Islet precursor cell (in vitro differentiated cells): ENCODE data around the gene EPSTI1.
"Not testable (repeated sequence)": the region's sequence is repeated elsewhere in the genome, so short reads cannot be mapped to it uniquely, and the experiment has no call there.

Source experiments
- DNase-seq: peaks from one replicate; pipeline ENCODE4 v3.0.0-alpha.2; 2018

The EPSTI1 gene

GRCh38 chr13:43005460-43006236 lies 13.6 kb upstream of the EPSTI1 start:
- DNase-seq = no peak

GRCh38 chr13:43003729-43004128 lies 11.7 kb upstream of the EPSTI1 start:
- no peak for DNase-seq

GRCh38 chr13:43003010-43003409 lies 11.0 kb upstream of the EPSTI1 start:
- no peak for DNase-seq

GRCh38 chr13:43002021-43002420 lies 10.0 kb upstream of the EPSTI1 start:
- DNase-seq = no peak

- DNase-seq = no peak
These were observed 8.6 kb upstream of the EPSTI1 start for GRCh38 chr13:43000676-43001075.

GRCh38 chr13:42999491-42999890 lies 7.5 kb upstream of the EPSTI1 start:
- peak; percentile 64 for DNase-seq

- DNase-seq = no peak
These were observed 5.3 kb upstream of the EPSTI1 start for GRCh38 chr13:42997381-42997780.

GRCh38 chr13:42996584-42996983 lies 4.5 kb upstream of the EPSTI1 start:
- DNase-seq = no peak

GRCh38 chr13:42994878-42995277 lies 2.8 kb upstream of the EPSTI1 start:
- no peak for DNase-seq

GRCh38 chr13:42992764-42993122 lies 702 bp upstream of the EPSTI1 start:
- no peak for DNase-seq

- DNase-seq = not testable (repeated sequence)
These were observed 676 bp downstream of the EPSTI1 start for GRCh38 chr13:42991233-42991897.

- DNase-seq = no peak
These were observed 1.5 kb downstream of the EPSTI1 start for GRCh38 chr13:42990291-42991232.

GRCh38 chr13:42986176-42986574 lies 5.9 kb downstream of the EPSTI1 start:
- no peak for DNase-seq

- no peak for DNase-seq
These were observed 6.5 kb downstream of the EPSTI1 start for GRCh38 chr13:42985312-42986175.

GRCh38 chr13:42984691-42985090 lies 7.3 kb downstream of the EPSTI1 start:
- no peak for DNase-seq

GRCh38 chr13:42984026-42984425 lies 8.0 kb downstream of the EPSTI1 start:
- no peak for DNase-seq

GRCh38 chr13:42981853-42982252 lies 10.2 kb downstream of the EPSTI1 start:
- peak; percentile 90 for DNase-seq

- no peak for DNase-seq
These were observed 10.7 kb downstream of the EPSTI1 start for GRCh38 chr13:42981317-42981716.

- DNase-seq = no peak
These were observed 14.8 kb downstream of the EPSTI1 start for GRCh38 chr13:42977219-42977659.

- DNase-seq = no peak
These were observed 16.0 kb downstream of the EPSTI1 start for GRCh38 chr13:42976066-42976465.

GRCh38 chr13:42973581-42973980 lies 18.5 kb downstream of the EPSTI1 start:
- no peak for DNase-seq

GRCh38 chr13:42971691-42972347 lies 20.2 kb downstream of the EPSTI1 start:
- no peak for DNase-seq
